Endothelial cell of umbilical vein (primary cell): Measurements from ENCODE around the gene AKR1C4. TPM values are rescaled to one million over a fixed set of nuclear protein-coding genes. Genes with fewer than 3 reads are reported as not detected.
"Not testable (repeated sequence)": the region's sequence is repeated elsewhere in the genome, so short reads cannot be mapped to it uniquely, and the experiment has no call there.

Experiments used
- BruUV-seq: library from RNA; stranded (reverse); fragments of 400-500 nt; replicated peaks from 2 replicates; lab custom pipeline; 2021; lab: Mats Ljungman, UMichigan
- CTCF ChIA-PET: fragments of 300-600, 350-600 bp; sonication (Branson Sonifier 250); formaldehyde crosslinking; loops from one replicate; lab custom pipeline; 2021; ENCODE audit warnings: antibody characterized with exemption, inconsistent platforms; lab: Charles Lee
- POLR2A ChIA-PET: fragments of 300-600, 350-600 bp; sonication (Branson Sonifier 250); formaldehyde crosslinking; loops from one replicate; lab custom pipeline; 2021; ENCODE audit warnings: antibody characterized with exemption, inconsistent platforms; lab: Charles Lee
- DNase-seq: peaks from one replicate; pipeline ENCODE4 v3.0.0-alpha.2; 2011; ENCODE audit warnings: low read depth, low spot score
- FAIRE-seq: peaks from 2 replicates; lab custom pipeline; 2011; peaks lifted over from hg19 to GRCh38; lab: Jason Lieb, UNC
- H2AFZ ChIP-seq: 2 replicates; pipeline ENCODE4 v1.6.0; 2012; ENCODE audit warnings: low read depth, low read length, control low read depth, inconsistent platforms
- H3K27ac ChIP-seq: 2 replicates; pipeline ENCODE4 v1.5.1; 2011; ENCODE audit warnings: low read depth, mild to moderate bottlenecking, control low read depth, low read length, moderate library complexity; ENCODE audit not compliant: insufficient read depth
- H3K27me3 ChIP-seq, 2 experiments: 2 replicates each; pipeline versions ENCODE4 v1.6.0 to v1.6.1; 2011; ENCODE audit warnings: low read length in 2 of 2, mixed read lengths in 1 of 2; ENCODE audit not compliant: control insufficient read depth in 2 of 2, insufficient read depth in 2 of 2
- H3K36me3 ChIP-seq, 2 experiments: 2 replicates in 1 of 2; 3 replicates in 1 of 2; pipeline ENCODE4 v1.5.1; 2011; ENCODE audit warnings: low read length in 2 of 2, mild to moderate bottlenecking in 1 of 2, moderate library complexity in 1 of 2; ENCODE audit not compliant: control insufficient read depth in 2 of 2, insufficient read depth in 2 of 2; ENCODE audit errors: extremely low read depth in 1 of 2
- H3K4me1 ChIP-seq: 3 replicates; pipeline ENCODE4 v1.5.1; 2011; ENCODE audit warnings: mild to moderate bottlenecking, low read length; ENCODE audit not compliant: control insufficient read depth, insufficient read depth; ENCODE audit errors: extremely low read depth
- H3K4me2 ChIP-seq: 2 replicates; pipeline ENCODE4 v1.6.1; 2011; ENCODE audit warnings: low read length, control low read depth, mixed read lengths; ENCODE audit not compliant: insufficient read depth
- H3K4me3 ChIP-seq, 3 experiments: fragments of 200-600 bp in 1 of 3; sonication (generic), shearing (Covaris generic) in 1 of 3; replicated peaks in 1 of 3; 2 replicates each; pipeline ENCODE4 v1.5.1; 2011 to 2016; ENCODE audit warnings: control low read depth in 3 of 3, low read length in 3 of 3, mild to moderate bottlenecking in 2 of 3, inconsistent platforms in 1 of 3, low read depth in 1 of 3, moderate library complexity in 1 of 3; ENCODE audit not compliant: insufficient read depth in 1 of 3
- H3K79me2 ChIP-seq: 2 replicates; pipeline ENCODE4 v1.6.0; 2012; ENCODE audit warnings: low read length, inconsistent platforms; ENCODE audit not compliant: control insufficient read depth, insufficient read depth
- H3K9ac ChIP-seq: replicated peaks from 2 replicates; pipeline ENCODE3; 2011; ENCODE audit warnings: low read length, control low read depth; ENCODE audit not compliant: insufficient read depth; ENCODE audit errors: extremely low read depth
- H3K9me1 ChIP-seq: replicated peaks from 3 replicates; pipeline ENCODE4 v1.6.0; 2011; ENCODE audit warnings: mild to moderate bottlenecking, low read length; ENCODE audit not compliant: control insufficient read depth, insufficient read depth; ENCODE audit errors: extremely low read depth
- H3K9me3 ChIP-seq: replicated peaks from 2 replicates; pipeline ENCODE4 v1.5.1; 2012; ENCODE audit warnings: low read length, inconsistent platforms; ENCODE audit not compliant: control insufficient read depth, insufficient read depth
- H4K20me1 ChIP-seq: replicated peaks from 2 replicates; pipeline ENCODE3; 2011; ENCODE audit warnings: mild to moderate bottlenecking, low read length; ENCODE audit not compliant: control insufficient read depth, insufficient read depth; ENCODE audit errors: extremely low read depth
- EZH2 ChIP-seq: IDR thresholded peaks from 2 replicates; pipeline ENCODE4 v1.6.1; 2012; ENCODE audit warnings: borderline replicate concordance, low read depth, mild to moderate bottlenecking, moderate library complexity, low read length, inconsistent platforms; ENCODE audit not compliant: severe bottlenecking
- FOS ChIP-seq: IDR thresholded peaks from 2 replicates; pipeline ENCODE4 v1.6.1; 2011; ENCODE audit warnings: mild to moderate bottlenecking, low read length, moderate library complexity, borderline replicate concordance; ENCODE audit not compliant: insufficient read depth
- JUN ChIP-seq: IDR thresholded peaks from 2 replicates; pipeline ENCODE4 v1.6.1; 2011; ENCODE audit warnings: borderline replicate concordance, low read depth; ENCODE audit not compliant: insufficient read length, insufficient read depth
- MYC ChIP-seq: IDR thresholded peaks from one replicate; pipeline ENCODE4 v1.6.1; 2011; ENCODE audit warnings: mild to moderate bottlenecking, low read depth, low read length
- POLR2A ChIP-seq: IDR thresholded peaks from 2 replicates; pipeline ENCODE4 v1.6.1; 2012; ENCODE audit warnings: low read depth, mild to moderate bottlenecking, control low read depth, low read length
- POLR2AphosphoS5 ChIP-seq: IDR thresholded peaks from 2 replicates; pipeline ENCODE4 v1.6.1; 2012; ENCODE audit warnings: low read depth, mild to moderate bottlenecking, control low read depth, low read length, moderate library complexity; ENCODE audit not compliant: insufficient read depth
- dilution Hi-C: fragments of 300-500 bp; cut with MboI; formaldehyde crosslinking; loops from one replicate; pipeline ENCODE4 v1.15.0; 2019; ENCODE audit warnings: low sequenced_read_pairs; ENCODE audit not compliant: extremely low pct_ligation_motif_present
- intact Hi-C: fragments of 100-400 bp; cut with micrococcal nuclease; formaldehyde crosslinking; loops from one replicate; pipeline ENCODE4 v1.10.0; 2022
- polyA plus RNA-seq, 4 experiments: library from polyadenylated mRNA; depleted of rRNA in 3 of 4; stranded (reverse) in 3 of 4; unstranded in 1 of 4; fragments of >200 nt; gene quantifications; 2 replicates each; pipeline versions ENCODE4 v1.2.1 to v1.2.3, GENCODE V29; 2011 to 2012; ENCODE audit warnings: missing spikeins in 1 of 4
- total RNA-seq: library from RNA; stranded (reverse); gene quantifications from 2 replicates; pipeline ENCODE4 v1.2.3, GENCODE V29; 2021
- TF ChIP-seq, protein P1 (sequence below): IDR thresholded peaks from 2 replicates; pipeline ENCODE4 v1.6.1; 2011; ENCODE audit not compliant: insufficient read depth, insufficient read length
- TF ChIP-seq, protein P2 (sequence below), 2 donors: IDR thresholded peaks; 1 replicate in 1 of 2; 2 replicates in 1 of 2; pipeline ENCODE4 v1.5.1; 2011; ENCODE audit warnings: low read length in 2 of 2, mild to moderate bottlenecking in 2 of 2, moderate library complexity in 2 of 2, control low read depth in 1 of 2, inconsistent platforms in 1 of 2, low read depth in 1 of 2; ENCODE audit not compliant: insufficient read depth in 1 of 2; ENCODE audit errors: extremely low read depth in 1 of 2

The AKR1C4 gene
- total and polyA plus RNA-seq, 2 donors (not counting 3 experiments of a cell fraction or from before 2014, with no cell fraction given): not detected

DNA sequence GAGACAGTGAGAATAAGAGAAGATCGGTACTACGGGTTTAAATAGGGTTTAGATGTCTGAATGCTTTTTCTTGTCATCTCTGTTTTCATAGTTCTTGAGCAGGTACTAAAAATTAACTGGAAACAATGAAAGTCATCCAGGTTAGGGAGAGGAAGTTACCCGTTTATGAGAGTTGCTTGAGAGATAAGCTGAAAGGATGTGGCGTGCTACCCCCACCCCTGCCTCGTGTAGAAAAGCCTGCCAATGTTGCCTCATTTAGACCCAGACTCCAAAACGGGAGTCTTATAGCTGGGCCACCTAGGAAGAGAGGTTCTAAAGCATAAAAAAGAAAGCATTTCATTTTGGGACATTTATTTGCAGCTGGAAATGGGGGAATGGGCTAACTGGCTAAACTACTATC lies 10.2 kb downstream of the AKR1C4 start:
- H3K79me2 ChIP-seq: no peaks in the 10 kb centered on the region
- H3K9ac ChIP-seq: no peak overlapping the region
- no peak for TF ChIP-seq POLR2A
- no peak for TF ChIP-seq MYC
- TF ChIP-seq, protein P1, sequence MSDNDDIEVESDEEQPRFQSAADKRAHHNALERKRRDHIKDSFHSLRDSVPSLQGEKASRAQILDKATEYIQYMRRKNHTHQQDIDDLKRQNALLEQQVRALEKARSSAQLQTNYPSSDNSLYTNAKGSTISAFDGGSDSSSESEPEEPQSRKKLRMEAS: no peak
- TF ChIP-seq, protein P2, sequence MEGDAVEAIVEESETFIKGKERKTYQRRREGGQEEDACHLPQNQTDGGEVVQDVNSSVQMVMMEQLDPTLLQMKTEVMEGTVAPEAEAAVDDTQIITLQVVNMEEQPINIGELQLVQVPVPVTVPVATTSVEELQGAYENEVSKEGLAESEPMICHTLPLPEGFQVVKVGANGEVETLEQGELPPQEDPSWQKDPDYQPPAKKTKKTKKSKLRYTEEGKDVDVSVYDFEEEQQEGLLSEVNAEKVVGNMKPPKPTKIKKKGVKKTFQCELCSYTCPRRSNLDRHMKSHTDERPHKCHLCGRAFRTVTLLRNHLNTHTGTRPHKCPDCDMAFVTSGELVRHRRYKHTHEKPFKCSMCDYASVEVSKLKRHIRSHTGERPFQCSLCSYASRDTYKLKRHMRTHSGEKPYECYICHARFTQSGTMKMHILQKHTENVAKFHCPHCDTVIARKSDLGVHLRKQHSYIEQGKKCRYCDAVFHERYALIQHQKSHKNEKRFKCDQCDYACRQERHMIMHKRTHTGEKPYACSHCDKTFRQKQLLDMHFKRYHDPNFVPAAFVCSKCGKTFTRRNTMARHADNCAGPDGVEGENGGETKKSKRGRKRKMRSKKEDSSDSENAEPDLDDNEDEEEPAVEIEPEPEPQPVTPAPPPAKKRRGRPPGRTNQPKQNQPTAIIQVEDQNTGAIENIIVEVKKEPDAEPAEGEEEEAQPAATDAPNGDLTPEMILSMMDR (IDR thresholded peaks at IDR 0.05; ENCODE audit: extremely low read depth in 1 of 2, insufficient read depth in 1 of 2, low read depth in 1 of 2, low read length in 2 of 2): no peak
- TF ChIP-seq FOS: no peak
- TF ChIP-seq JUN: no peak
- TF ChIP-seq EZH2: no peak
- TF ChIP-seq POLR2AphosphoS5: no peak
- dilution Hi-C loops (no loop called here), intact Hi-C loops (no loop called here)
- H4K20me1 ChIP-seq: no peaks in the 10 kb centered on the region
- H3K9me3 ChIP-seq: no peaks in the 10 kb centered on the region
- no peak for FAIRE-seq
- H3K36me3 ChIP-seq: no peaks in the 10 kb centered on the region
- H3K27ac ChIP-seq: no peak overlapping the region
- no TSS peak for BruUV-seq
- POLR2A ChIA-PET: no interaction called here
- no peaks in the 10 kb centered on the region for H3K9me1 ChIP-seq
- no peak for DNase-seq
- H3K4me3 ChIP-seq: no peak overlapping the region
- H2AFZ ChIP-seq: no peak overlapping the region
- peaks cover 0 to 7% of the 10 kb centered on the region in 2 experiments for H3K27me3 ChIP-seq
- no peaks in the 10 kb centered on the region for H3K4me1 ChIP-seq
- no peak overlapping the region for H3K4me2 ChIP-seq
- CTCF ChIA-PET: interaction anchor here (1.2 kb wide), 1 partner anchor 10 kb away, joined by 3 read pairs; the partner anchor contains the start of gene AKR1C4

DNA sequence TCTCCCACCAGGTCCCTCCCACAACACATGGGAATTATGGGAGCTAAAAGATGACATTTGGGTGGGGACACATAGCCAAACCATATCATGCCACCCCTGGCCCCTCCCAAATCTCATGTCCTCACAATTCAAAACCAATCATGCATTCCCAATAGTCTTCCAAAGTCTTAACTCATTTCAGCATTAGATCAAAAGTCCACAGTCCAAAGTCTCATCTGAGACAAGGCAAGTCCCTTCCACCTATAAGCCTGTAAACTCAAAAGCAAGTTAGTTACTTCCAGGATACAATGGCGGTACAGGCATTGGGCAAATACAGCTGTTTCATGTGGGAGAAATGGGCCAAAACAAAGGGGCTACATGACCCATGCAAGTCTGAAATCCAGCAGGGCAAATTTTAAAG lies 13.1 kb downstream of the AKR1C4 start:
- dilution Hi-C loops, H3K9me3 ChIP-seq, H3K4me1 ChIP-seq, intact Hi-C loops, H3K4me3 ChIP-seq, H3K9ac ChIP-seq, DNase-seq, H3K9me1 ChIP-seq, H3K27ac ChIP-seq, H4K20me1 ChIP-seq, H3K4me2 ChIP-seq, H3K36me3 ChIP-seq, POLR2A ChIA-PET, BruUV-seq, H3K79me2 ChIP-seq, H3K27me3 ChIP-seq, FAIRE-seq, H2AFZ ChIP-seq: not testable (repeated sequence)
- CTCF ChIA-PET: interaction anchor here (1.0 kb wide), 1 partner anchor 224 kb away, joined by 3 read pairs; no protein-coding TSS in a partner anchor
